GM12892 (cell line): ENCODE measurements around the gene NCAN.

Experiments used
- DNase-seq: peaks from one replicate; pipeline ENCODE4 v3.0.0; 2011; ENCODE audit not compliant: insufficient read length
- FAIRE-seq: peaks from 2 replicates; lab custom pipeline; 2011; peaks lifted over from hg19 to GRCh38; lab: Jason Lieb, UNC
- POLR2A ChIP-seq: IDR thresholded peaks from 2 replicates; pipeline ENCODE4 v1.6.1; 2011; ENCODE audit warnings: low read depth, low read length, control low read depth
- POLR2AphosphoS5 ChIP-seq: IDR thresholded peaks from 2 replicates; pipeline ENCODE4 v1.6.1; 2011; ENCODE audit warnings: low read depth, low read length, control low read depth
- TAF1 ChIP-seq: IDR thresholded peaks from 2 replicates; pipeline ENCODE4 v1.6.1; 2011; ENCODE audit warnings: low read depth, mild to moderate bottlenecking, control low read depth, low read length, borderline replicate concordance

Gene NCAN

GRCh38 chr19:19258589-19259338 is 47.0 kb downstream of the NCAN start:
- TF ChIP-seq POLR2AphosphoS5 = no peak
- TF ChIP-seq POLR2A = no peak
- no peak for TF ChIP-seq TAF1
- DNase-seq = no peak
- no peak for FAIRE-seq

- no peak for DNase-seq
- FAIRE-seq = no peak
- TF ChIP-seq POLR2AphosphoS5 = no peak
- TF ChIP-seq POLR2A = no peak
- no peak for TF ChIP-seq TAF1
Measured at GRCh38 chr19:19259741-19260140, 48.0 kb downstream of the NCAN start.

- DNase-seq = no peak
- TF ChIP-seq POLR2AphosphoS5 (no peak), TAF1 (no peak), POLR2A (no peak)
- FAIRE-seq = no peak
Measured at GRCh38 chr19:19260417-19261214, 48.9 kb downstream of the NCAN start.

GRCh38 chr19:19261350-19262189 is 49.8 kb downstream of the NCAN start:
- no peak for DNase-seq
- FAIRE-seq = no peak
- TF ChIP-seq TAF1 = no peak
- no peak for TF ChIP-seq POLR2AphosphoS5
- TF ChIP-seq POLR2A = no peak

- TF ChIP-seq POLR2AphosphoS5 (no peak), TAF1 (no peak), POLR2A (no peak)
- FAIRE-seq = no peak
- no peak for DNase-seq
Measured at GRCh38 chr19:19262190-19263057, 50.7 kb downstream of the NCAN start.

GRCh38 chr19:19263886-19264487 is 52.2 kb downstream of the NCAN start:
- FAIRE-seq = no peak
- no peak for DNase-seq
- TF ChIP-seq POLR2A = no peak
- TF ChIP-seq TAF1 = no peak
- TF ChIP-seq POLR2AphosphoS5 = no peak

GRCh38 chr19:19267305-19267704 is 55.5 kb downstream of the NCAN start:
- TF ChIP-seq POLR2A (no peak), POLR2AphosphoS5 (no peak), TAF1 (no peak)
- DNase-seq = no peak
- FAIRE-seq = no peak

GRCh38 chr19:19268453-19269385 is 57.0 kb downstream of the NCAN start:
- FAIRE-seq (no peak), DNase-seq (no peak)
- no peak for TF ChIP-seq POLR2AphosphoS5
- no peak for TF ChIP-seq POLR2A
- TF ChIP-seq TAF1 = no peak
